ENCODE data around the gene SLC66A2.

The SLC66A2 gene

GRCh38 chr18:79973517-79973916, 22.1 kb upstream of the SLC66A2 start:
- ATAC-seq, result no peak
- TF ChIP-seq ZC3H10 (CRISPR knock-in tag; IDR thresholded peaks at IDR 0.05) (no peak), PATZ1 (CRISPR knock-in tag; IDR thresholded peaks at IDR 0.05; ENCODE audit: borderline replicate concordance) (no peak), CSDC2 (CRISPR knock-in tag; IDR thresholded peaks at IDR 0.05) (no peak), OSR1 (CRISPR knock-in tag; IDR thresholded peaks at IDR 0.05) (no peak), ZNF70 (CRISPR knock-in tag; IDR thresholded peaks at IDR 0.05) (no peak), ZFP30 (CRISPR knock-in tag; IDR thresholded peaks at IDR 0.05) (no peak), ARNTL (CRISPR knock-in tag; IDR thresholded peaks at IDR 0.05; ENCODE audit: borderline replicate concordance, low read depth) (no peak), CSRNP3 (CRISPR knock-in tag; IDR thresholded peaks at IDR 0.05) (no peak), ZNF565 (CRISPR knock-in tag; conservative IDR thresholded peaks at IDR 0.05; ENCODE audit: low read depth) (no peak), ZFP3 (CRISPR knock-in tag; IDR thresholded peaks at IDR 0.05) (no peak), TSHZ2 (CRISPR knock-in tag; IDR thresholded peaks at IDR 0.05) (no peak), PPARA (CRISPR knock-in tag; IDR thresholded peaks at IDR 0.05; ENCODE audit: borderline replicate concordance) (no peak), TOX (CRISPR knock-in tag; IDR thresholded peaks at IDR 0.05; ENCODE audit: borderline replicate concordance) (no peak)

- ATAC-seq, result no peak
- TF ChIP-seq ZNF565 (CRISPR knock-in tag; conservative IDR thresholded peaks at IDR 0.05; ENCODE audit: low read depth) (no peak), TOX (CRISPR knock-in tag; IDR thresholded peaks at IDR 0.05; ENCODE audit: borderline replicate concordance) (no peak), BACH2 (CRISPR knock-in tag; IDR thresholded peaks at IDR 0.05; ENCODE audit: borderline replicate concordance) (no peak), CREB5 (CRISPR knock-in tag; IDR thresholded peaks at IDR 0.05; ENCODE audit: low read depth) (no peak)
Observed at GRCh38 chr18:79972720-79973119, 21.3 kb upstream of the SLC66A2 start.

- no peak for ATAC-seq
- TF ChIP-seq ESRRG (CRISPR knock-in tag; IDR thresholded peaks at IDR 0.05), result no peak
- TF ChIP-seq CSRNP3 (CRISPR knock-in tag; IDR thresholded peaks at IDR 0.05), result no peak
- no peak for TF ChIP-seq BACH2 (CRISPR knock-in tag; IDR thresholded peaks at IDR 0.05; ENCODE audit: borderline replicate concordance)
- TF ChIP-seq RARB (CRISPR knock-in tag; IDR thresholded peaks at IDR 0.05), result no peak
- TF ChIP-seq ZNF565 (CRISPR knock-in tag; conservative IDR thresholded peaks at IDR 0.05; ENCODE audit: low read depth), result no peak
- TF ChIP-seq OSR1 (CRISPR knock-in tag; IDR thresholded peaks at IDR 0.05), result no peak
- no peak for TF ChIP-seq ARNTL (CRISPR knock-in tag; IDR thresholded peaks at IDR 0.05; ENCODE audit: borderline replicate concordance, low read depth)
- TF ChIP-seq ZNF70 (CRISPR knock-in tag; IDR thresholded peaks at IDR 0.05), result no peak
- no peak for TF ChIP-seq ZFP3 (CRISPR knock-in tag; IDR thresholded peaks at IDR 0.05)
- TF ChIP-seq ZFP30 (CRISPR knock-in tag; IDR thresholded peaks at IDR 0.05), result no peak
- TF ChIP-seq CREB5 (CRISPR knock-in tag; IDR thresholded peaks at IDR 0.05; ENCODE audit: low read depth), result no peak
Observed at GRCh38 chr18:79971986-79972385, 20.5 kb upstream of the SLC66A2 start.

All from SK-N-SH treated with all-trans-retinoic acid at 6 μM for 48 hours (cell line).